Stimulated activated naive CD8-positive, alpha-beta T cell treated with anti-CD3 and anti-CD28 coated beads, Interleukin-15, Interleukin-2, amounts not matched to agents 100 ng/mL and 50 ng/mL, for 24 hours (primary cell): ENCODE measurements around the gene CACNA2D3.

Experiments used
- H3K27ac Mint-ChIP-seq: one replicate; pipeline ENCODE4 v1.8.0; 2021; ENCODE audit warnings: mild to moderate bottlenecking, mixed read lengths
- H3K27me3 Mint-ChIP-seq: one replicate; pipeline ENCODE4 v1.8.0; 2021; ENCODE audit warnings: mixed read lengths
- H3K36me3 Mint-ChIP-seq: one replicate; pipeline ENCODE4 v1.8.0; 2021; ENCODE audit warnings: low read depth, mixed read lengths
- H3K4me1 Mint-ChIP-seq: one replicate; pipeline ENCODE4 v1.8.0; 2021; ENCODE audit warnings: low read depth, mixed read lengths
- H3K4me3 Mint-ChIP-seq: one replicate; pipeline ENCODE4 v1.8.0; 2021; ENCODE audit warnings: mild to moderate bottlenecking, mixed read lengths
- H3K9me3 Mint-ChIP-seq: one replicate; pipeline ENCODE4 v1.8.0; 2021; ENCODE audit warnings: mixed read lengths

CACNA2D3 gene

DNA sequence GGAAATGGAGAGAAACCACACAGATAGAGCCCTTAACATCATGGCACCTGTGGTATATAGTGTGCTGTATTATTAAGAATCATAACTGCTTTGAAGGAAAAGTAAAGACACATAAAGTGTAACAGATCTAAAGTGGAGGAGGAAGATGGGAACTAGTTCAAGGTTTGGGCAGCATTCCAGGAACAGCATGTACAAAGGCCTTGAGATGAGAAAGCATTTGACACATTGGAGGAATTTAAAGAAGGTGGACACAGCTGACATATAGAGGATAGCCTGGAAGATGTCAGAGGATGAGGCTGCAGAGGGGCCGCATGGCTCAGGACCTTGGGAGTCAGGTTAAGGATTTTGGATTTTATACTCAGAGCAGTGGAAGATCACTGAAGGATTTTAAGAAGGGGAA is 766.5 kb downstream of the CACNA2D3 start:
- Mint-ChIP-seq H3K4me3 (no peak overlapping the region), H3K9me3 (no peaks in the 10 kb centered on the region), H3K27me3 (no peaks in the 10 kb centered on the region), H3K36me3 (no peaks in the 10 kb centered on the region), H3K4me1 (no peaks in the 10 kb centered on the region), H3K27ac (no peak overlapping the region)

DNA sequence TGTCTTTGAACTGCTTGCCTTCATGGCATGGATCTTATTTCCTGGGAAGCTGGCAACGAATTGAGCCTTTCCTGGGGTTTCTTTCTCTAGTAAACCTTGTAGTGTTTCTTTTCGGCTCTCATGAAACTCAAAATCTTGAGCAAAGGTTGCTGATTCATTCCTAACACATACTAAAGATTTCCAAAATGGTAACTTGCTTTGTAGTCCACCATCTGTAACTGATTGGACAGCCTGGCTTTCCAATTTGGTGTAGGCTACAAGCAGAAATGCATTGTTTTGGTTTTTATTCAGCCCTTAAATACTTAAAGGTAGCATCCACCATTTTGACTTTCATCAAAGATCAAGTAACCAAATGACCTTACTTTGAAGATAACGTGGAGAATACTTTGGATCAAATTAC is 767.4 kb downstream of the CACNA2D3 start:
- Mint-ChIP-seq H3K36me3 (no peaks in the 10 kb centered on the region), H3K27me3 (no peaks in the 10 kb centered on the region), H3K9me3 (no peaks in the 10 kb centered on the region), H3K4me1 (no peaks in the 10 kb centered on the region), H3K27ac (no peak overlapping the region), H3K4me3 (no peak overlapping the region)

DNA sequence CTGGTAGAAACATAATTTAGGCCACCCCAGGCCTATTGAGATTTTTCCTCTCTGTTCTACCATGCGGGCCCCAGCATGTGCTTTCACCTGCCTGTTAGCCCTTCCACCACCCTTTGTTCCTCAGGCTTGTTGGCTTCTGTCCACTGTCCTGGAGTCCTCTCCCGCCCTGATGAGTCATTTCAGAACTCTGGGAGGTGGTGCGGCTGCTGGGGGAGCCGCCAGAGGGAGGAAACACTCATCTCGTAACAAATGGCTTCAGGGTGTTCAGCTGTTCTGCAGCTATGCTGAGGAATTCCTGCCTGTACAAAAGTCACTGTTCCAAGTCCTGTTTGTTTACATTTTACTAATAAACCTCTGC is 769.2 kb downstream of the CACNA2D3 start:
- no peaks in the 10 kb centered on the region for H3K27me3 Mint-ChIP-seq
- no peaks in the 10 kb centered on the region for H3K4me1 Mint-ChIP-seq
- H3K4me3 Mint-ChIP-seq = no peak overlapping the region
- H3K9me3 Mint-ChIP-seq = no peaks in the 10 kb centered on the region
- H3K27ac Mint-ChIP-seq = no peak overlapping the region
- H3K36me3 Mint-ChIP-seq = no peaks in the 10 kb centered on the region

DNA sequence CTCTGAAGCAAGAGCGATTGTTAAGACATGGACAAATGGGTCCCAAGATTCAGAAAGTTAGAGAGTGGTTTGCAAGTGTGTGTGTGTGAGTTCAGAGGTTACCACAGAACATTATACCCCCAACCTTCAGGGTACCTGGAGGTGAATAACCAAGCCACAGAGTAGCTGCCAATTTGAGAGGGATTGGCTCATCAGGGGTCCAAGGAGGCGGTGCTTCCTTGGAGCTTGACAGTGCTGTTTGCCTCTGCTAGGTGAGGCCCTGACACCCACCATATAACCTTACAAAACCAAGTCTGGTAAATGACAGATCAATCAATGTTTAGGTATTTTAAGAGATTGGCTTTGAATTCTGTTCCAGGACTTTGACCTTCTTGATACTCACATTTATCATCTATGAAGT is 769.8 kb downstream of the CACNA2D3 start:
- Mint-ChIP-seq H3K27ac (no peak overlapping the region), H3K4me1 (no peaks in the 10 kb centered on the region), H3K4me3 (no peak overlapping the region), H3K9me3 (no peaks in the 10 kb centered on the region), H3K36me3 (no peaks in the 10 kb centered on the region), H3K27me3 (no peaks in the 10 kb centered on the region)

DNA sequence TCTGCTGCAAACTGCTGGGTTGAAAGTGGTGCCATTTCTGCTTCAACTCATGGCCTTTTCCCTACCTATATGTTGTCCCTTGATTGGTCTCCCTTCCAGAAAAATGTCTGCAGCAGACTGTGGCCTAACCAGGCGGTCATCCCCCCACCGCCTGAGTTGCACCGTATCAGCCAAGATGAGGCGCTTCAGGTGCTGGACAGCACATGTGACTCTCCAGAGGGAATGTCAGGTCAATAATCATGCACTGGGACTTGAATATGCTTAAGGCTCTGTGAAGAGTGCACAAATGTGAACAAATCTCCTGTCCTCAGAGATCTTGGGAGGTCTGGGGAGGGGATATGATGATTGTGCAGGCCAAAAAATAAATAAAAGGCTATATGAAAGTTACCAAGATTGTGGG is 773.3 kb downstream of the CACNA2D3 start:
- peaks cover 3% of the 10 kb centered on the region for H3K9me3 Mint-ChIP-seq
- H3K36me3 Mint-ChIP-seq = no peaks in the 10 kb centered on the region
- no peaks in the 10 kb centered on the region for H3K4me1 Mint-ChIP-seq
- no peak overlapping the region for H3K27ac Mint-ChIP-seq
- no peaks in the 10 kb centered on the region for H3K27me3 Mint-ChIP-seq
- H3K4me3 Mint-ChIP-seq = no peak overlapping the region

DNA sequence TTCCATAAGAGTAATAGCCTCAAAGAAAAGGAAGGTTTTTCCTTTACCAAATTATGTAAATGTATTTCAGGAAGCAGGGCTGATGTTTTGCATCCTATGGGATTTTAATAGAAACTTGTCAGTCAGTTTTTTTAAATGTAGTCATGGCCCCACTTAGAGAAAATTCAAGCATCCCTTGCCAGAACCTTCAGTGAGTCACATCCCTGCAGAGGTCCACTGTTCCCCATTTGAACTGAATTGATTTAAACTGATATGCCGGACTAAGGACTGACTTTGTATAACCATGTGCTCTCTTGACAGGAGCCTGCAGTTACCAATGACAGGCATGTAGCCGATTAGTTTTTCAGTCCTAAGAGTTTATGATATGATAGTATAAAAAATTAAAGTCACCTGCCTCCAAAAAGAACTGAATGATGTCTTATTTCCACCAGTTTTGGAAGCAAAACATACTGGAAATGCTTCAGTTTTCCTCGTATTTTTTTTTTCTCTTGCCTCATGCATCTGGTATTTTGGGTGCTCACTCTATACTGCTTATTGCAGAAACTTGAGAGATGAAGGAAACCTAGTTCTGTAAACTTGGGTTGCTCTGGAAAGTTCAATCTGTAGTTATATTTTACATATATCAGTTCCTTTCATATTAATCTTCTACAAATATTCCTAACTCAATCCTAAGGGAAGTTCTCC is 774.8 kb downstream of the CACNA2D3 start:
- Mint-ChIP-seq H3K36me3 (no peaks in the 10 kb centered on the region), H3K4me3 (no peak overlapping the region), H3K27me3 (no peaks in the 10 kb centered on the region), H3K9me3 (peaks cover 5% of the 10 kb centered on the region), H3K4me1 (no peaks in the 10 kb centered on the region), H3K27ac (no peak overlapping the region)

DNA sequence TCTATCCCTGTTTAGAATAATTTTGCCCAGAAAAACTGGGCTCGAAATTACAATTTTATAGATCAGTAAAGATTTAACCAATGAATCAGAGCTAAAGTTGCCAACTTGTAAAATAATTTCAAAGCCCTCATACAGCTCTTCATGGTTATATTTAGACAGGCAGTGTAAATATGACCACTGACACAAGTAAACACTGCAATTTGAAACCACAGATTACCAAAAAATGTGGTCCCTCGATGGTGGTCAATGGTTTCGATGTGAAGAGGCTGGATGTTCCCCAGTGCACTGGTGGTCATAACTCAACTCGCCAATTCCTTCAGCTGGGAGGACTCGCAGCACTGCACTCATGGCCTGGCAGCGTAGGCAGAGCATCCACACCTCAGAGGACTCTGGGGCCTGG is 776.9 kb downstream of the CACNA2D3 start:
- Mint-ChIP-seq H3K27ac (no peak overlapping the region), H3K9me3 (peaks cover 5% of the 10 kb centered on the region)

DNA sequence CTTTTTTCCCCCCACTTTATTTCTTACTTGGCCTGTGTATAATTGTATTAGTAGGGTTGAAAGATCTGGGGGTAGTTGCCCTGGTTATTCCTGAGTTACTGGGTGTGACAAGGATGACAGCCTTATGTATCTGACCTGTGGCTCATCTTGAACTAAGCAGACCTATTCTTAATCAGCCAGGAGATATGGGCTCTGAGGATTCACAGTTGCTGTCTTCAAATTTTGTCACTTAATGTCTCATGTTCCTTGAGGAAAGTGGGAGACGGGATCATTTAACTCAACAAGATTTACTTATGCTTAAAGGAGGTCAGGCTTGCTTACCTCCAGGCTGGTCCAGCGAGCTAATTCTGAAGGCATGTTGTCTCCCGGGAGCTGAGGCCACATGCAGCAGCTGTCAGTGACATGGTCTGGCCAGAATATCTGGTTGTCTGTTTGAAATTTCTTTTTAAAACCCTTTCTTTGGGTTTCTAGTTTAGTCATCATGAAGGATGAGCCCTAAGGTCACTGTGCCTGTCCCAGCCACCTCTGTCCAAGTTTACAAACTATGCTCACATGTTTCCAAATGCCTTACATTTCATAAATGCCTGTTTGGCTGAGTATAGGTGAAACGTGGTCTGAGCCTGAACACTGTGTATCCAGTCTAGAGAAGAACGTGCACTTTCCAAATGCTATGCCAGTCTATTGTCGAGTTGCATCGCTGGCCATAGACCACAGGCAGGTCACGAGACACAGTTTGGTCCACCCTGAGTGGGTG is 778.7 kb downstream of the CACNA2D3 start:
- H3K4me3 Mint-ChIP-seq = no peak overlapping the region
- H3K9me3 Mint-ChIP-seq = peaks cover 5% of the 10 kb centered on the region
- no peaks in the 10 kb centered on the region for H3K4me1 Mint-ChIP-seq
- no peaks in the 10 kb centered on the region for H3K36me3 Mint-ChIP-seq
- no peaks in the 10 kb centered on the region for H3K27me3 Mint-ChIP-seq
- H3K27ac Mint-ChIP-seq = no peak overlapping the region

More for the DNA sequence above, 776.9 kb downstream of the CACNA2D3 start:
- H3K36me3 Mint-ChIP-seq = no peaks in the 10 kb centered on the region
- H3K4me1 Mint-ChIP-seq = no peaks in the 10 kb centered on the region
- no peaks in the 10 kb centered on the region for H3K27me3 Mint-ChIP-seq
- H3K4me3 Mint-ChIP-seq = no peak overlapping the region

DNA sequence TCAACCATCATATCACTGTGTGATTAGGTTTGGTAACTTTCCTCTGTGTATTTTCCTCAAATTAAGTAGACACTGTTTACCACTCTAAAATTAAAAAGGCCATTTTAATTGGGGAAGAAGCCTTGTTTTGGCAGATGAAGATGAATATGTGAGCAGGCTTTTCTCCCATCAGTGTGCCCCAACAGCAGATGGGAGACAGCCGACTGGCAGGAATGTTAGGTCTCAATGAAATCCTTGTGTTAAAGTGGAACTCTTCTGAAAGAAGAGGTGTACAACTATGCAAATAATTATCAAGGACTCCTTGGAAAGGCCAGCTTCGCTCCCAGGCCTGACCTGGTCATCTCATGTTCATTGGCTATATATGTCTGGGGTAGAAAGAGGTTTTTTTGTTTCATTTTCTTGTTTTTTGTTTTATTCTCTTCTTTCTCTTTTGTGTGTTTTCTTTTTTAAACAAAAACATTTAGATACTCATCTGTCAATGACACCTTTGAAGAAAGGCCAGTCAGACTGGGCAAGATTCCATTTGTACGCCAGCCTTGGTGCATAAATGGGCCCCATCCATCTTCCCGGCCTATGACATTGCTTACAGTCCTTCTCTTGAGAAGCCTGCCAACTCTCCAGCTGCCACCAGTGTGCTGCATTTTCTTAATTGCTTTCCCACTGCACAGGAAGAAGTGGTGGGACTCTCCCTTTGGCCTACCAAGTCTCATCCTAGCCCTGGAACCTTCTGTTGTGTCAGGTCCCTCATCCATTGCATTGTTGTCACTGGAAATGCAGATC is 779.7 kb downstream of the CACNA2D3 start:
- no peaks in the 10 kb centered on the region for H3K4me1 Mint-ChIP-seq
- H3K27ac Mint-ChIP-seq = no peak overlapping the region
- no peaks in the 10 kb centered on the region for H3K27me3 Mint-ChIP-seq
- H3K4me3 Mint-ChIP-seq = no peak overlapping the region
- no peaks in the 10 kb centered on the region for H3K36me3 Mint-ChIP-seq
- H3K9me3 Mint-ChIP-seq = peaks cover 5% of the 10 kb centered on the region

DNA sequence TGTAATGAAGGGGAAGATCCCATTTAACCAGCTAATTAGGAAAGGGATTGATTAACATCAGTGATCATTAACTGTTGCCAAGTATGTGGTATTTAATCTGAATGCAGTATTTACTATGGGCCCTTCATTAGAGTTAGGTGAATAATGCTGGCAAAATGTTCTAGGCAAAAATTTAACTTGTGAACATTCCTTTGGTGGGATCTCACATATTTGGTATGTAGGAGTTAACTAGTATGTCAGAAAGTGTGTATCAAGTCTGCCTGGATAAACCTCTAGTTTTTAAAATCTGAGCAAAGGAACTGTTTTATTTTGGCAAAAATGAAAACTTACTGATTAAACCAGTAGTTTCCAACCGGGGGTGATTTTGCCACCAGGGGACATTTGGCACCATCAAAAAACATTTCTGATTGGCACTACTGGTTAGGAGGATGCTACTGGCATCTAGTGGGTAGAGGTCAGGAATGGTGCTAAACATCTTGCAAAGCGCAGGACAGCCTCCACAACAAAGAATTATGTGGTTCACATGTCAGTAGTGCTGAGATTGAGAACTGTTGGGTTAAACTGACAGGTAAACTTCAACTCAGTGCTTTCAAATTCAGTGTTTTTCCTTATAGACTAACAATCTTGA is 783.0 kb downstream of the CACNA2D3 start:
- no peaks in the 10 kb centered on the region for H3K4me1 Mint-ChIP-seq
- H3K36me3 Mint-ChIP-seq = no peaks in the 10 kb centered on the region
- H3K27me3 Mint-ChIP-seq = no peaks in the 10 kb centered on the region
- H3K27ac Mint-ChIP-seq = no peak overlapping the region
- peaks cover 4% of the 10 kb centered on the region for H3K9me3 Mint-ChIP-seq
- no peak overlapping the region for H3K4me3 Mint-ChIP-seq

DNA sequence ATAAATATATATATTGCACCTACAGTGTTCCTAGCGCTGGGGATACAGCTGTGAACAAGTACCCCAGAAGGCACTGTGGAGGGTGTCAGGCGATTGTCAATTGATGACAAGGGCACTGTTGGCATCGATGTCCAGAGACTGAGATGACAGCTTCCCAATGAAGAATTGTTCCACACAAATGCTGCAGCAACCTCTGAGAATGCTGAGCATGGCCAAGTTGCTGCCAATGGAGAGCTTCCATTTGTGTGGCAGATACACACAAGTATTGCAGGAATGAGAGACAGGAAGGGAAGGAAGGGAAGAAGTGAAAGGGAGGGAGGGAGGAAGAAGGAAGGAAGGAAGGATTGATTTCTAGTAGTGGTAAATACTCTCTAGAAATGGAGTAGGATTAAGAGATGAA is 783.6 kb downstream of the CACNA2D3 start:
- Mint-ChIP-seq H3K27ac (no peak overlapping the region), H3K4me1 (no peaks in the 10 kb centered on the region), H3K36me3 (no peaks in the 10 kb centered on the region), H3K9me3 (no peaks in the 10 kb centered on the region), H3K27me3 (no peaks in the 10 kb centered on the region), H3K4me3 (no peak overlapping the region)

DNA sequence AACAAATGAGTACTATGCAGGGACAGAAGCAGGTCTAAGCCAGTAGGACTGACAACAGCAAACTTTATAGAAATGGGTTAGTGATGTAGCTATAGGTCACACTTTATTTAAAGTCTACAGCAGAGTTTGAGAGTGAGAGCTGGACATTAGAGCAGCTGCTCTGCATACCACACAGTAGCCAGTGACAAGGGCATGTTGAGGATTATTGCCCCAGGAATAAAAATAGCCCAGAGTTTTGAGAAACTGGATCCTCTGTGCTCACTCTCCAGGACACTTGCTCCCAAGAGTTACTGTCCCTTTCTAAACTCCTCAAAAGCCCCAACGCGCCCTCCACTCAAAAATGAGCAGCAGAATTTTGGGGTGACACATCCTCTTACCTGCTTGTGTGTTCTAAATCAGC is 784.4 kb downstream of the CACNA2D3 start:
- H3K4me3 Mint-ChIP-seq = no peak overlapping the region
- no peak overlapping the region for H3K27ac Mint-ChIP-seq
- H3K9me3 Mint-ChIP-seq = peaks cover 3% of the 10 kb centered on the region
- H3K36me3 Mint-ChIP-seq = no peaks in the 10 kb centered on the region
- no peaks in the 10 kb centered on the region for H3K4me1 Mint-ChIP-seq
- H3K27me3 Mint-ChIP-seq = no peaks in the 10 kb centered on the region

DNA sequence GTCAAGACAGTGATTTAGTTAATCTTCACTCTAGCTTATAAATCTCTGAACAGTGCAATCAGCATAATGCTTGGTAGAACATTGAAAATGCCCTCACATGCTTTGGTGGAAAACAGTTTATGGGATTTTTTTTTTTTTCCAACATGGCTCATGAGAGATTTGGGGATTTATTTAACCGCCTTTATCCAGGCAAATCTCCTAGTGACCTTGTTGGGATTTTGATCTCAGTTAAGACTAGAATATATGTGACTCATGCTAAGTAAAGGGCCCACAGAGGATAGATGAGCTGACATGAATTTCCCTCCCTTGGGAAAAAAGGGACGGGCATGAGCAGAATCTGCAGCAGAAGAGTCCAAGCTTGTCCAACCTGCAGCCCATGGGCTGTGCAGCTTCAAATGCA is 786.8 kb downstream of the CACNA2D3 start:
- peaks cover 8% of the 10 kb centered on the region for H3K9me3 Mint-ChIP-seq
- H3K36me3 Mint-ChIP-seq = no peaks in the 10 kb centered on the region
- no peak overlapping the region for H3K27ac Mint-ChIP-seq
- no peaks in the 10 kb centered on the region for H3K27me3 Mint-ChIP-seq
- no peaks in the 10 kb centered on the region for H3K4me1 Mint-ChIP-seq
- no peak overlapping the region for H3K4me3 Mint-ChIP-seq

DNA sequence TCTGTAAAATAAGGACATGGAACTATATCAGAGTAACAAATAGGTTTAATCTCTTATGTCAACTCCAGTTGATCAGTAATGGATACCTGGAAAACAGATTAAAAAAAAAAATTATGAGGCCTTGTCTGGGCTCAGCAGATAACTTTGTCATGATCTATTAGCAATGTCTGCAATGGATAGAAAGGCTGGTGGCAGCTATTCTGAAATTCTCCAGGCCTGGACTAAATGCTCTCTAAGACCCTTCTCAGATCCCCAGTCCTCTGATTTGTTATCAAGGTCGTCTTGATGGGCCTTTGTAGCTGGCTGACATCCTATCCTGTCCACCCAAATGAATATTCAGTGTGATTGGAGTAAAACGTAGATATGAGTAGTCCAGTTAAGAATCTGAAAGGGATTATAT is 791.8 kb downstream of the CACNA2D3 start:
- H3K9me3 Mint-ChIP-seq = peaks cover 8% of the 10 kb centered on the region
- no peaks in the 10 kb centered on the region for H3K36me3 Mint-ChIP-seq
- no peak overlapping the region for H3K4me3 Mint-ChIP-seq
- no peaks in the 10 kb centered on the region for H3K27me3 Mint-ChIP-seq
- H3K4me1 Mint-ChIP-seq = no peaks in the 10 kb centered on the region
- H3K27ac Mint-ChIP-seq = no peak overlapping the region

DNA sequence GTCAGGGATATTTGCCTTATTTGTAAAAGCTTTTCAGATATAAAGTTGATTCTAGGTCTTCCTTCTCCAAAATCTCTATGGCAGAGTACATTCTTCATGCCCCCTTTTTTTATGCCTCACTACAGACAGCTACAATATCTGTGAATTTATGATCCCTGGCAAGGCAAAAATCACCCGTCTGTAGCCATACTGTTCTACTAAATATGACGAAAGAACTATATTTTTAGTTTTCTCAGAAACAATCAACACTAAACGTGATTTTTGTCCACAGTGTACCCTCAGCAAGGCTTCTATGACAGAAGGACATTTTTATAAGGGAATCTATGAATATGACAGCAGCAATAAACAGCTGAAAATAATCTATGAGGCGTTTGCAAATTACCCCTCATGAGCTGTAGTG is 792.8 kb downstream of the CACNA2D3 start:
- peaks cover 8% of the 10 kb centered on the region for H3K9me3 Mint-ChIP-seq
- no peaks in the 10 kb centered on the region for H3K4me1 Mint-ChIP-seq
- H3K27me3 Mint-ChIP-seq = no peaks in the 10 kb centered on the region
- H3K27ac Mint-ChIP-seq = no peak overlapping the region
- H3K36me3 Mint-ChIP-seq = no peaks in the 10 kb centered on the region
- H3K4me3 Mint-ChIP-seq = no peak overlapping the region
